Skeletal muscle satellite cell (primary cell): Measurements from ENCODE around the gene PADI4. TPM values are rescaled to one million over a fixed set of nuclear protein-coding genes. Genes with fewer than 3 reads are reported as not detected.

Experiments
- H3K27me3 ChIP-seq: 2 replicates; pipeline ENCODE4 v1.7.0; 2013; ENCODE audit warnings: low read length; ENCODE audit not compliant: control insufficient read depth, insufficient read depth
- H3K36me3 ChIP-seq: 2 replicates; pipeline ENCODE4 v1.7.0; 2013; ENCODE audit warnings: mild to moderate bottlenecking, control low read depth, low read length; ENCODE audit not compliant: insufficient read depth
- H3K4me1 ChIP-seq: 2 replicates; pipeline ENCODE4 v1.7.0; 2013; ENCODE audit warnings: low read length; ENCODE audit not compliant: control insufficient read depth, insufficient read depth
- H3K4me2 ChIP-seq: 2 replicates; pipeline ENCODE4 v1.7.0; 2013; ENCODE audit warnings: mild to moderate bottlenecking, low read length
- H3K4me3 ChIP-seq: 2 replicates; pipeline ENCODE4 v1.7.0; 2013; ENCODE audit warnings: low read length
- H3K9ac ChIP-seq: 2 replicates; pipeline ENCODE4 v1.7.0; 2013; ENCODE audit warnings: mild to moderate bottlenecking, low read depth, low read length, moderate library complexity
- H3K9me3 ChIP-seq: replicated peaks from 2 replicates; pipeline ENCODE4 v1.7.0; 2013; ENCODE audit warnings: mild to moderate bottlenecking, control low read depth, low read length
- total RNA-seq: library from RNA; depleted of rRNA; stranded (reverse); fragments of >200 nt; gene quantifications from 2 replicates; pipeline ENCODE4 v1.2.3, GENCODE V29; 2012; rRNA removed

PADI4 gene, protein sequence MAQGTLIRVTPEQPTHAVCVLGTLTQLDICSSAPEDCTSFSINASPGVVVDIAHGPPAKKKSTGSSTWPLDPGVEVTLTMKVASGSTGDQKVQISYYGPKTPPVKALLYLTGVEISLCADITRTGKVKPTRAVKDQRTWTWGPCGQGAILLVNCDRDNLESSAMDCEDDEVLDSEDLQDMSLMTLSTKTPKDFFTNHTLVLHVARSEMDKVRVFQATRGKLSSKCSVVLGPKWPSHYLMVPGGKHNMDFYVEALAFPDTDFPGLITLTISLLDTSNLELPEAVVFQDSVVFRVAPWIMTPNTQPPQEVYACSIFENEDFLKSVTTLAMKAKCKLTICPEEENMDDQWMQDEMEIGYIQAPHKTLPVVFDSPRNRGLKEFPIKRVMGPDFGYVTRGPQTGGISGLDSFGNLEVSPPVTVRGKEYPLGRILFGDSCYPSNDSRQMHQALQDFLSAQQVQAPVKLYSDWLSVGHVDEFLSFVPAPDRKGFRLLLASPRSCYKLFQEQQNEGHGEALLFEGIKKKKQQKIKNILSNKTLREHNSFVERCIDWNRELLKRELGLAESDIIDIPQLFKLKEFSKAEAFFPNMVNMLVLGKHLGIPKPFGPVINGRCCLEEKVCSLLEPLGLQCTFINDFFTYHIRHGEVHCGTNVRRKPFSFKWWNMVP
- not detected in 2 replicates for total RNA-seq

DNA sequence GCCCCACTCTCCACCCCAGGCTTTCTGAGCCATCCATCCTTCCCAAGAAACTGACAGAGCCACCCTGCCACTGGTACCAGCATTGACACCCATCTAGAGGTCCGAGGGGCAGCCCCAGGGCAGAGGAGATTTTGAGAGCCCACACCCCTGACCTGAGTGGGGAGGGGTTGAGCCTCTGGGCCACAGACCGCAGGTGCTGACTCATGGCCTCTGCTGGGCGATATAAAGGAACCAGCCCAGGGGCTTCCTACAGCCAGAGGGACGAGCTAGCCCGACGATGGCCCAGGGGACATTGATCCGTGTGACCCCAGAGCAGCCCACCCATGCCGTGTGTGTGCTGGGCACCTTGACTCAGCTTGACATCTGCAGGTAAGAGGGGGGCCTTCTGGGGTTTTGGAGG lies at the start of gene PADI4:
Gene PADI4 (plus strand): TSS at position 252 of the 400 bp plus-strand sequence. CDS start 26 bp downstream, at position 278.
- peaks cover 58% of the 10 kb centered on the region for H3K27me3 ChIP-seq
- no peaks in the 10 kb centered on the region for H3K9me3 ChIP-seq
- no peaks in the 10 kb centered on the region for H3K36me3 ChIP-seq
- no peaks in the 10 kb centered on the region for H3K4me1 ChIP-seq
- H3K4me2 ChIP-seq: no peak within 1 kb of the TSS
- H3K4me3 ChIP-seq: no peak within 1 kb of the TSS
- no peak within 1 kb of the TSS for H3K9ac ChIP-seq

DNA sequence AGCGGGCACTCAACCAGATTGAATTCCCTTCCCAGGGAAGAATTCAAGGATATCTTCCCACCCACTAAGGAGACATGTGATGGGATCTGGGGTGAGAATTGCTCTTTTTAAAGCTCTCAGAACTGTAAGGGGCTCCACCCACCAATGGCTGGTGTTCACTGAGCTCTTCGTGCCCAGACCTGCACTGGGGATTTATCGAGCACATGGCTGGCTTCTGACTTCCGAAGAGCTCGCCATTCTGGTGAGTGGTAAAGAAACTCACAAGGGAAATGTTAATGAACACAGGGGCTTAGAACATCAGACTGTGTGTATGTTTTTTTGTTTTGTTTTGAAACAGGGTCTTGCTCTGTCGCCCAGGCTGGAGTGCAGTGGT lies 49.3 kb upstream of the PADI4 start:
- H3K36me3 ChIP-seq: no peaks in the 10 kb centered on the region
- H3K4me1 ChIP-seq: peaks cover 3% of the 10 kb centered on the region
- H3K9ac ChIP-seq: no peak overlapping the region
- no peak overlapping the region for H3K4me2 ChIP-seq
- peaks cover 40% of the 10 kb centered on the region for H3K27me3 ChIP-seq
- H3K4me3 ChIP-seq: no peak overlapping the region
- H3K9me3 ChIP-seq: no peaks in the 10 kb centered on the region

DNA sequence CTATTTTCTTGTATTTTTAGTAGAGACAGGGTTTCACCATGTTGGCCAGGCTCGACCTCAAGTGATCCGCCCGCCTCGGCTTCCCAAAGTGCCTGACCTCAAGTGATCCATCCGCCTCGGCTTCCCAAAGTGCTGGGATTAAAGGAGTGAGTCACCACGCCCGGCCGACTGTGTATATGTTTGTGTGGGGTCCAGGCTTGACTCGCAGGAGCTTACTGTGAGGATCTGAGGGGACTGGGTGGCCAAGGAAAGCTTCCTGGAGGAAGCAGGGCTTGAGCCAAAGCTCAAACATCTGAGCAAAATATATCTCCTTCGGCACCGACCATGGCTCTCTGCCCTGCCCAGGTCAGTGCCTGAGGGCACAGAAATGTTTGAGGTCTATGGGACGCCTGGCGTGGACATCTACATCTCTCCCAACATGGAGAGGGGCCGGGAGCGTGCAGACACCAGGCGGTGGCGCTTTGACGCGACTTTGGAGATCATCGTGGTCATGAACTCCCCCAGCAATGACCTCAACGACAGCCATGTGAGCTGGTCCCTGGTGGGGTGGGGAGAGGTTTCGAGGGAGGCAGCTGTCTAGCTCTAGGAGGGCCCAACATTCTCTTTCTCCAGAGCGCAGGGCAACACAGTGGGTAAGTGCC lies 48.6 kb upstream of the PADI4 start:
- peaks cover 3% of the 10 kb centered on the region for H3K4me1 ChIP-seq
- H3K4me3 ChIP-seq: no peak overlapping the region
- no peak overlapping the region for H3K9ac ChIP-seq
- H3K36me3 ChIP-seq: no peaks in the 10 kb centered on the region
- no peaks in the 10 kb centered on the region for H3K9me3 ChIP-seq
- H3K27me3 ChIP-seq: peaks cover 41% of the 10 kb centered on the region
- no peak overlapping the region for H3K4me2 ChIP-seq

DNA sequence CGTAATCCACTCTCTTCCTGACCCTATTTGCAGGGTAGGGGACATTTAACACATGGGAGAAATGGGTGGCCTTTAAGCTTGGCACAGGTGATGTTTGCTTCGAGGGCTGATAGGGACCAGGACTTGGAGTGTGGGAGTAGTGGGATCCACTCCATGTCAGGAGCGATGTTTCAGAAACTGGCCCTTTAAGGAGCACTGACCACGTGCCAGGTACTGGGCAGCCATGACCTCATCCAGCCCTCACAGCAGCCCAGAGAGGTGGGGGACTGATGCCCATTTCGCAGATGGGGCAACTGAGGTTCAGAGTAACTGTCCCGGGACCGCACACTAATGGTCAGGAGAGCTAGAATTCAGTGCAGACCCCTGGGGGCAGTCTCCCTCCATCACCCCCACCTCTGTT lies 47.7 kb upstream of the PADI4 start:
- H3K27me3 ChIP-seq: peaks cover 41% of the 10 kb centered on the region
- H3K9me3 ChIP-seq: no peaks in the 10 kb centered on the region
- H3K9ac ChIP-seq: no peak overlapping the region
- H3K4me3 ChIP-seq: no peak overlapping the region
- H3K36me3 ChIP-seq: no peaks in the 10 kb centered on the region
- H3K4me1 ChIP-seq: peaks cover 3% of the 10 kb centered on the region
- no peak overlapping the region for H3K4me2 ChIP-seq

DNA sequence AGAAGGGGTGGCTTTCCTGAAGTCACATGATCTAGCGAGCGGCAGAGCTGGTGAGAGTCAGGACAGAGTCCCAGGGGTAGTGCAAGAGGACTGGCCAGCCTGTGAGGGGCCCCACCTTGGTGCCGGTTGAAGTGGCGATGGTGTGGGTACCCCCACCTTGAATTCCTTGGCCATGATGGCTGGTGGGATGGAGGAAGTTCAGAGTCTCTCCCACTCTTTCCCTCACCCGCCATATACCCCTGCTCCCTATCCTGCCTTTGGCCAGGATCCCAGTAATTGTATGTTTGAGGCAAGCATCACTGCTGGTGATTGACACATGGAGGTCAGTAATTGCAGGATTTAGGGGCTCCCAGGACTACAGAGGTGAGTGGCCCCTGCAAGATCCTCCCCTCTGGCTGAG lies 47.3 kb upstream of the PADI4 start:
- no peak overlapping the region for H3K4me3 ChIP-seq
- H3K27me3 ChIP-seq: peaks cover 36% of the 10 kb centered on the region
- H3K36me3 ChIP-seq: no peaks in the 10 kb centered on the region
- no peaks in the 10 kb centered on the region for H3K9me3 ChIP-seq
- no peak overlapping the region for H3K4me2 ChIP-seq
- H3K4me1 ChIP-seq: peaks cover 3% of the 10 kb centered on the region
- H3K9ac ChIP-seq: no peak overlapping the region

DNA sequence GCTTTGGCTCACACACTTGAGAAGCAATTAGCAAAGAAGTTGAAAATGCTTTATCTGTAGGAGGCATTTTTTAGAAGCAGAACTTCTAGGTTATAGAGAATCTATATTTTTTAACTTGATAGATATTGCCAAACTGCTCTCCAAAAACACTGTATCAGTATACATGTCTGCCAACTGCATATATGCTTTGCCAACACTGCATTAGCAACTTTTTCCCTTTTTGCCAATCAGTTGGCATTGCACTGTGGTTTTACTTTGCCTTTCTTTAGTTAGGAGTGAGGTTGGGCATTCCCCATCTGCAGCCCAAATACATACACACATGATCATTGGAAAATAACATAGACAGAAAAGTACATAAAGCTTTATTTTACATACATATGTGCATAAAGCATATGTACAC lies 44.1 kb upstream of the PADI4 start:
- Histone ChIP-seq H3K9me3 (no peaks in the 10 kb centered on the region), H3K27me3 (peaks cover 26% of the 10 kb centered on the region), H3K4me2 (no peak overlapping the region), H3K36me3 (no peaks in the 10 kb centered on the region), H3K4me3 (no peak overlapping the region), H3K4me1 (peaks cover 3% of the 10 kb centered on the region), H3K9ac (no peak overlapping the region)

DNA sequence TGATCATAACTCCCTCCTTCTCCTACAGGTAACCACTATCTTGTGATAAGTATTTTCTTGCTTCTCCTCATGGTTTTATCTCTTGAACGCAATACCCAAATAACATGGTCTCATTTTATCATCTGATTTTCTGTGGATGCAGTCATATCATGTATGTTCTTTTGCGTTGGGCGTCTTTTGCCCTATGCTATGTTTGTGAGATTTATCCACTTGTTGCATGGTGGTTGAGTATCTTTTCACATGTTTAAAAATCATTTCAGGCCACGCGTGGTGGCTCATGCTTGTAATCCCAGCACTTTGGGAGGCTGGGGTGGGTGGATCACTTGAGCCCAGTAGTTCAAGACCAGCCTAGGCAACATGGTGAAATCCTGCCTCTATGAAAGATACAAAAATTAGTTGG lies 43.5 kb upstream of the PADI4 start:
- H3K9me3 ChIP-seq: no peaks in the 10 kb centered on the region
- H3K4me1 ChIP-seq: peaks cover under 1% of the 10 kb centered on the region
- H3K4me2 ChIP-seq: no peak overlapping the region
- H3K4me3 ChIP-seq: no peak overlapping the region
- peaks cover 26% of the 10 kb centered on the region for H3K27me3 ChIP-seq
- no peaks in the 10 kb centered on the region for H3K36me3 ChIP-seq
- H3K9ac ChIP-seq: no peak overlapping the region

DNA sequence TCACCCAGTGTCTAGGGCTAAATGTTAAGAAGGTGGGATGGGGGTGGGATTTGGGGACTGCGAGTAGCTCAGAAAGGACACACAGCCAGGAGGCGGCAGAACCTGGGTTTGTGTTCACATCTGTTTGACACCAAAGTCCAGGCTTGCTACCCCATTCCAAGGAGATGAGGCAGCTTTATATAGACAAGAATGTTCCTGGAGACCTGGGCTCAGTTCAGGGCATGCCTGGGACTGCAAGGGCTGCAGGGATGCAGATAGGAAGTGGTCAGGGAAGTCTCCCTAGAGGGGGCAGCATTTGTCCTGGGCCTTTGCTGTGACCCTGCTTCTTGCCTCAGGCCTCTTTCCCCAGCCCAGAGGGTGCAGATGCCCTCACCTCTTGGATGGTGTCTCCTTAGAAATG lies 42.8 kb upstream of the PADI4 start:
- Histone ChIP-seq H3K4me3 (no peak overlapping the region), H3K4me2 (no peak overlapping the region), H3K4me1 (no peaks in the 10 kb centered on the region), H3K27me3 (peaks cover 24% of the 10 kb centered on the region), H3K36me3 (no peaks in the 10 kb centered on the region), H3K9me3 (no peaks in the 10 kb centered on the region), H3K9ac (no peak overlapping the region)

DNA sequence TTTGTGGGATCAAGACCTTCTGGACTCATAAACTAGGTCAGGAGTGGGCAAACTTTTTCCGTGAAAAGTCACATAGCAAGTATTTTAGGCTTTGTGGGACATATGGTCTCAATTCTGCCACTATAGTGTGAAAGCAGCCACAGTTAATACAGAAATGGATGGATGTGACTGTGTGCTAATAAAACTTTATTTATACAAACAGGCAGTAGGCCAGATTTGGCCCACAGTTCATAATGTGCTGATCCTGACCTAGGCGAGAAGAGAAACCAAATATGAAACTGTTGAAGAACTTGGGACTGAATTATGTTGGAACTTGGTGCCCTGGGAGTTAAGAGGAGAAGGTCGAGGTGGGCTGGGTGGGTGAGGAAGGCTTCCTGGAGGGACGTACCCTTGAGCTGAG lies 42.0 kb upstream of the PADI4 start:
- no peak overlapping the region for H3K4me2 ChIP-seq
- H3K27me3 ChIP-seq: peaks cover 18% of the 10 kb centered on the region
- H3K9me3 ChIP-seq: no peaks in the 10 kb centered on the region
- H3K4me3 ChIP-seq: no peak overlapping the region
- H3K4me1 ChIP-seq: no peaks in the 10 kb centered on the region
- H3K36me3 ChIP-seq: no peaks in the 10 kb centered on the region
- H3K9ac ChIP-seq: no peak overlapping the region

DNA sequence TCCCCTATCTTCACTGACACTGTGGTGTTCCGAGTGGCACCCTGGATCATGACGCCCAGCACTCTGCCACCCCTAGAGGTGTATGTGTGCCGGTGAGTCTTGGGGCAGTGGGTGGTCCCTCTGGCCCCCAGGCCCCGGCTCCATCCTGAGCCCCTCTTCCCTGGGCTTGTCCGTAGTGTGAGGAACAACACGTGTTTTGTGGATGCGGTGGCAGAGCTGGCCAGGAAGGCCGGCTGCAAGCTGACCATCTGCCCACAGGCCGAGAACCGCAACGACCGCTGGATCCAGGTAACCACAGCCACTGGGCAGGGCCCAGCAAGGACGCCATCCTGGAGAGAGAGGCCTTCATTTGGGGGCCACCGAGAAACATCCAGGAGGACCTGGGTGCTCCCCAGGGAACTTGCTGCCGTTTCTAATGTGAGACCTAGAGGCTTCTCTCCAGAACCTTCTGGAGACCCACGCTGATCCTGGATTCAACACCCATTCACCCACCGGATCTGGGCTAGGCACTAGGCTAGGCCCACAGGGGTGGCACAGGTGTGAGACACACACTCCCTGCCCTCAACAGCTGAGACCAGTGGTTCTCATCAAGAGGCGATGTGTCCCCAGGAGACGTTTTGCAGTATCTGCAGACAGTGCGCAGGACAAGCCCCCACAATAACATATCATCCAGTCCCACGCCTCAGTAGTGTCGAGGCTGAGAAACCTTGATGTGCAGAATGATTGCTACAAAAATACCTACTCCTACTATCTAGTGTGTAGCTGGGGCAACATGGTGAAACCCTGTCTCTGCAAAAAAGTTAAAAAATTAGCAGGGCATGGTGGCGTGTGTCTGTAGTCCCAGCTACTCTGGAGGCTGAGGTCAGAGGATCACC lies 36.9 kb upstream of the PADI4 start:
- no peak overlapping the region for H3K9ac ChIP-seq
- H3K4me3 ChIP-seq: no peak overlapping the region
- no peaks in the 10 kb centered on the region for H3K9me3 ChIP-seq
- no peaks in the 10 kb centered on the region for H3K36me3 ChIP-seq
- no peaks in the 10 kb centered on the region for H3K27me3 ChIP-seq
- no peak overlapping the region for H3K4me2 ChIP-seq
- no peaks in the 10 kb centered on the region for H3K4me1 ChIP-seq

DNA sequence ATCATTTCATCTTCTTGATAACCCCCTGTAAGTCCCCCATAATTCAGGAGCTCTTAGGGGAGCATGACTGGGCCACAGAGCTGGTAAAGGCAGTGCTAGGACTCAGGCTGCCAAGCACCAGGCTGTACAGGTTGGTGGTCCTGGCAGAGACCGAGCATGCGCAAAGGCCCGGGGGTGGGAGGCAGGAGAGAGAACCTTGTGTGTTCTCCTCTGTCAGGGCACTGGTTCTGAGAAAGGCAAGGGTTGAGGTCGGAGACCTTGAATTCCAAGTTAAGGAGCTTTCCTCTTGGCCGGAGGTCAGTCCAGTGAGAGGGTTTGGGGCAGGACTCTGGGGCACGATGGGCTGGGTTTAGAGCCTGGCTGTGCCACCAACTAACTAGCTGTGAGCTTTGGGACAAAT lies 35.9 kb upstream of the PADI4 start:
- H3K4me3 ChIP-seq: no peak overlapping the region
- no peak overlapping the region for H3K9ac ChIP-seq
- no peaks in the 10 kb centered on the region for H3K9me3 ChIP-seq
- no peaks in the 10 kb centered on the region for H3K27me3 ChIP-seq
- peaks cover 7% of the 10 kb centered on the region for H3K4me1 ChIP-seq
- H3K36me3 ChIP-seq: no peaks in the 10 kb centered on the region
- H3K4me2 ChIP-seq: no peak overlapping the region
